Hepatocyte (in vitro differentiated cells): ENCODE measurements around the gene OGFR. TPM values are rescaled to one million over a fixed set of nuclear protein-coding genes. Genes with fewer than 3 reads are reported as not detected.

ENCODE experiments used
- DNase-seq: peaks from one replicate; pipeline ENCODE4 v3.0.0-alpha.2; 2016; ENCODE audit warnings: low spot score
- H2AFZ ChIP-seq: fragments of 200-600 bp; sonication (generic); 2 replicates; pipeline ENCODE4 v1.6.0; 2016; ENCODE audit warnings: antibody characterized with exemption, mild to moderate bottlenecking
- H3K27ac ChIP-seq: fragments of 200-600 bp; sonication (generic); 2 replicates; pipeline ENCODE4 v1.5.1; 2016; ENCODE audit warnings: mild to moderate bottlenecking
- H3K27me3 ChIP-seq: fragments of 200-600 bp; sonication (generic); 2 replicates; pipeline ENCODE4 v1.6.1; 2016
- H3K36me3 ChIP-seq: fragments of 200-600 bp; sonication (generic); replicated peaks from 2 replicates; pipeline ENCODE4 v1.5.1; 2016; ENCODE audit warnings: low read depth; ENCODE audit not compliant: insufficient read depth
- H3K4me1 ChIP-seq: fragments of 200-600 bp; sonication (generic); 2 replicates; pipeline ENCODE4 v1.5.1; 2016; ENCODE audit warnings: mild to moderate bottlenecking, moderate library complexity; ENCODE audit not compliant: insufficient read depth
- H3K4me2 ChIP-seq: fragments of 200-600 bp; sonication (generic); 2 replicates; pipeline ENCODE4 v1.6.0; 2016
- H3K4me3 ChIP-seq: fragments of 200-600 bp; sonication (generic); 2 replicates; pipeline ENCODE4 v1.5.1; 2016; ENCODE audit warnings: mild to moderate bottlenecking
- H3K79me2 ChIP-seq: fragments of 200-600 bp; sonication (generic); 2 replicates; pipeline ENCODE4 v1.6.0; 2017; ENCODE audit warnings: mild to moderate bottlenecking
- H3K9me2 ChIP-seq: fragments of 200-600 bp; sonication (generic); replicated peaks from 2 replicates; pipeline ENCODE4 v1.6.0; 2017; ENCODE audit warnings: mild to moderate bottlenecking; ENCODE audit not compliant: insufficient read depth
- H3K9me3 ChIP-seq: fragments of 200-600 bp; sonication (generic); 2 replicates; pipeline ENCODE4 v1.5.1; 2016; ENCODE audit warnings: low read depth, mild to moderate bottlenecking
- H4K20me1 ChIP-seq: fragments of 200-600 bp; sonication (generic); 2 replicates; pipeline ENCODE4 v1.6.0; 2016; ENCODE audit warnings: mild to moderate bottlenecking; ENCODE audit not compliant: insufficient read depth, poor library complexity, severe bottlenecking
- EZH2 ChIP-seq: fragments of 200-600 bp; sonication (generic); IDR thresholded peaks from 2 replicates; pipeline ENCODE4 v1.6.1; 2016; ENCODE audit warnings: antibody characterized with exemption, mild to moderate bottlenecking, borderline replicate concordance
- EZH2phosphoT487 ChIP-seq: fragments of 200-600 bp; sonication (generic); IDR thresholded peaks from one replicate; pipeline ENCODE4 v1.6.1; 2018; ENCODE audit warnings: antibody characterized with exemption, mild to moderate bottlenecking, low read depth, moderate library complexity; ENCODE audit not compliant: unreplicated experiment, severe bottlenecking
- WGBS: methylation state at CpG from one replicate; pipeline ENCODE4 v1.1.6; 2016; ENCODE audit warnings: low lambda C conversion rate; ENCODE audit errors: missing lambda C conversion rate; 5-methylcytosine and 5-hydroxymethylcytosine counted together
- polyA plus RNA-seq: library from polyadenylated mRNA; unstranded; fragments of >200 nt; fragmentation: Nextera tagmentation; extraction: Ambion mirVana; gene quantifications from 2 replicates; pipeline ENCODE4 v1.2.1, GENCODE V29; 2016
- total RNA-seq: library from RNA; depleted of rRNA; stranded (reverse); fragments of >200 nt; gene quantifications from 2 replicates; pipeline ENCODE4 v1.2.3, GENCODE V29; 2014
- TF ChIP-seq, protein P1 (sequence below): fragments of 200-600 bp; sonication (generic); IDR thresholded peaks from 2 replicates; pipeline ENCODE4 v1.5.1; 2016; ENCODE audit warnings: antibody characterized with exemption, mild to moderate bottlenecking; ENCODE audit not compliant: poor library complexity

Gene OGFR
- total and polyA plus RNA-seq, 2 experiments from 2014 or later: 47.6 to 80.8 TPM

DNA sequence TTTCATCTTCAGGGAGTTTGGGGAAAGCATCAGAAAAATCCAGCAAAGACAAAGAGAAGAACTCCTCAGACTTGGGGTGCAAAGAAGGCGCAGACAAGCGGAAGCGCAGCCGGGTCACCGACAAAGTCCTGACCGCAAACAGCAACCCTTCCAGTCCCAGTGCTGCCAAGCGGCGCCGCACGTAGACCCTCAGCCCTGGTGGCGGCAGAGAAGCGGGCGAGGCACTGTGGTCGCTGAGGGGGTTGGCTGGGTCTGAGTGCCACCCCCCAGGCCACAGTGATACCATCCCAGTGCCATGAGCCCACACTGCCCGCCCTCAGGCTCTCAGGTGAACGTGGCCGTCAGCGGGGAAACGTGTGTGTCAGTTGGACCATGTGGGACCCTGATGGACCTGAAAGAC lies 5.2 kb upstream of the OGFR start:
- H3K79me2 ChIP-seq: peaks cover 5% of the 10 kb centered on the region
- H2AFZ ChIP-seq: no peak overlapping the region
- DNase-seq: no peak
- no peak overlapping the region for H3K4me3 ChIP-seq
- H3K27ac ChIP-seq: no peak overlapping the region
- no peaks in the 10 kb centered on the region for H4K20me1 ChIP-seq
- no peaks in the 10 kb centered on the region for H3K36me3 ChIP-seq
- TF ChIP-seq EZH2: no peak
- TF ChIP-seq EZH2phosphoT487: no peak
- TF ChIP-seq, protein P1, sequence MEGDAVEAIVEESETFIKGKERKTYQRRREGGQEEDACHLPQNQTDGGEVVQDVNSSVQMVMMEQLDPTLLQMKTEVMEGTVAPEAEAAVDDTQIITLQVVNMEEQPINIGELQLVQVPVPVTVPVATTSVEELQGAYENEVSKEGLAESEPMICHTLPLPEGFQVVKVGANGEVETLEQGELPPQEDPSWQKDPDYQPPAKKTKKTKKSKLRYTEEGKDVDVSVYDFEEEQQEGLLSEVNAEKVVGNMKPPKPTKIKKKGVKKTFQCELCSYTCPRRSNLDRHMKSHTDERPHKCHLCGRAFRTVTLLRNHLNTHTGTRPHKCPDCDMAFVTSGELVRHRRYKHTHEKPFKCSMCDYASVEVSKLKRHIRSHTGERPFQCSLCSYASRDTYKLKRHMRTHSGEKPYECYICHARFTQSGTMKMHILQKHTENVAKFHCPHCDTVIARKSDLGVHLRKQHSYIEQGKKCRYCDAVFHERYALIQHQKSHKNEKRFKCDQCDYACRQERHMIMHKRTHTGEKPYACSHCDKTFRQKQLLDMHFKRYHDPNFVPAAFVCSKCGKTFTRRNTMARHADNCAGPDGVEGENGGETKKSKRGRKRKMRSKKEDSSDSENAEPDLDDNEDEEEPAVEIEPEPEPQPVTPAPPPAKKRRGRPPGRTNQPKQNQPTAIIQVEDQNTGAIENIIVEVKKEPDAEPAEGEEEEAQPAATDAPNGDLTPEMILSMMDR: no peak
- H3K4me1 ChIP-seq: peaks cover 17% of the 10 kb centered on the region
- WGBS: 96% methylated on average over 19 of the region's 19 CpGs
- H3K9me3 ChIP-seq: no peaks in the 10 kb centered on the region
- no peaks in the 10 kb centered on the region for H3K27me3 ChIP-seq
- no peaks in the 10 kb centered on the region for H3K9me2 ChIP-seq
- no peak overlapping the region for H3K4me2 ChIP-seq

DNA sequence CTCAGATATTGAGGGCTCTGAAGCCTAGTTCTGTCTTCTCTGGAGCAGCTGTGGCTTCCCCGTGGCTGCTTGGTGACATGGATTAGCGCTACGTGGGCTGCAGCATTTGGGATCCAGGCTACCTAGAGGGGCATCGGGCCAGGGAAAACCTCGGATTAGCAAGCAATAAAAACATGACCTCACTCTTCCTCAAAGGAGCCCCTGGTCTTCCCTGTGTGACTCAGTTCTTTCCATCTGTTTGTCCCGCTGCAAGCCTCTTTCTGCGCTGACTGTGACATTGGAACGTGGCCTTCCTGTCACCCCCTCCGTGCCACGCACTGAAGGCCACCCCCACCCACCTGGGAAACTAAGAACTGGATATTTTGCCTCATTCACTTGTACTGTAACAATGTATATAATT lies 4.8 kb upstream of the OGFR start:
- TF ChIP-seq EZH2phosphoT487: no peak
- TF ChIP-seq, protein P1: no peak
- no peak for TF ChIP-seq EZH2
- WGBS: 90% methylated on average over 10 of the region's 10 CpGs
- H3K9me2 ChIP-seq: no peaks in the 10 kb centered on the region

DNA sequence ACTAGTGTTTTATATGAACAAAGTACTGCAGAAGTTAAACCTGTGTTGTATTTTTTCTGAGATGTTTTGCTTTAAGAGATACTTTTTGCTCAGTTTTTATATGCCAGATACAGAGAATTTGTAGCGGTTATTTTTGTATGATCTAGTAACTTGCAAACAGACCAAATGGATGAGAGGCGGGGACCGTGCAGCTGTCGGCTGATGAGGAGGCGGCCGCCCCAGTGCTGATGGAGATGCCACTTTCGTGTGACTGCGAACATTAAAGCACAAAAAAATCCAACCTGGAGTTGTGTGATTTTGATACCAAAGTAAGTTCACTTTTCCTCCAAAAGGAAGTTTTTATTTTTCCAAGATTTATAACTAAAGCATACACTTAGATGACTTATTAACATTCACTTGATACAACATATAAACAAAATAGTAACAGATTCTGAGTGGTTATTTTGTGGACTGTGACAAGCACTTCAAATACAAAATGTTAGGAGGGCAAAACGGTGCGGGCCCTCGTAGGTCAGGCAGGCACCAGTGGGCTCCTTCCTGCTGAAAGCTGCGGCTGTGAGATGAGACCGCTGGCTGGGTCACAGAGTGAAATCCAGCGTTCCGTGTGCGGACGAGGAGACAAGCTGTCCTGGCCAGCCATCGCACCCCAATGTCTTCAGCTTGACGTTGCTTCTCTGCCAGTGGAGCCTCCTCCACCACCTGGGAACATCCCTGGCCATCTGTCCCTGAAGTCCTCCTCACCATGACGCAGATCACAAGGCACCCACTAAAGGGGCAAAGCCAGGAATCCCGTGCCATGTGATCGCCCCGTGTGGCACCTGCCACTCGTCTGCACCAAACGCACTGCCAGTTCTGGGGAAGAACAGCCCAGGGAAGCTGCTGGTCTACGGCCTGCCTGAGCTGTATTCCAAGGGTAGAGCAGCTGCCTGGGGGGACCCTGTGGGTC lies 4.0 kb upstream of the OGFR start:
- Histone ChIP-seq H3K4me2 (no peak overlapping the region), H3K9me2 (no peaks in the 10 kb centered on the region), H3K36me3 (no peaks in the 10 kb centered on the region), H3K27me3 (no peaks in the 10 kb centered on the region), H3K4me1 (peaks cover 12% of the 10 kb centered on the region), H2AFZ (no peak overlapping the region), H3K4me3 (no peak overlapping the region), H4K20me1 (peaks cover 3% of the 10 kb centered on the region), H3K79me2 (peaks cover 8% of the 10 kb centered on the region), H3K27ac (no peak overlapping the region), H3K9me3 (no peaks in the 10 kb centered on the region)
- 96% methylated on average over 26 of the region's 26 CpGs for WGBS
- TF ChIP-seq EZH2: no peak
- TF ChIP-seq, protein P1: no peak
- no peak for TF ChIP-seq EZH2phosphoT487
- no peak for DNase-seq

More for the DNA sequence above, 4.8 kb upstream of the OGFR start:
- Histone ChIP-seq H2AFZ (no peak overlapping the region), H3K36me3 (no peaks in the 10 kb centered on the region), H3K27me3 (no peaks in the 10 kb centered on the region), H3K79me2 (peaks cover 5% of the 10 kb centered on the region), H3K4me2 (no peak overlapping the region), H3K27ac (no peak overlapping the region), H3K4me3 (no peak overlapping the region), H4K20me1 (no peaks in the 10 kb centered on the region), H3K4me1 (peaks cover 13% of the 10 kb centered on the region), H3K9me3 (no peaks in the 10 kb centered on the region)
- no peak for DNase-seq
